Measurements from ENCODE around the gene GLUL.

DNA sequence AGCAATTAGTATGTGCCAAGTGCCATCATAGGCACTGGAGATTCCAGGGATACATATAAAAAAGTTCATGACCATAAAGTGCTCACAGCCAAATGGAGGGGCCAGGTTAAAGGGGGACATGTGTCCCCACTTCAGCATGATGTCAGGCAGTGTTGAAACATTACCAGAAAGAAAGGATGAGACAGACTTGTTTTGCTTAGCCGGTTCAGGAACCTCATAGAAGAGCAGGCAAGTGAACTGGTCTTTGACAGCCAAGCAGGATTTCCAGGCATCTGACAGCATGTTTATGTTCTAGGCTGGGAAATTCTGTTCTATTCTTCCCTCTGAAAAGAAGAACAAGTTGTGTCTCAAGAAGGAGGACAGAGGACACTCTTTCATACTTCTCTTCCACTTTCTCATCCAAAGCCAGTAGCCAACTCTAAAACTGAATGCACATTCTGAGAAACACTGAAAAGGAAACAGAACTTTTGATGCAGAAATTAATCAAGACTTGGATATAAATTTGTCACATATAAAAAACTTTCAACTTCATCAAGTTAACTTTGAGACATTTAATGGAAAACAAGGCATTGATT lies 39.7 kb downstream of the GLUL start:
- TF ChIP-seq, protein P1, sequence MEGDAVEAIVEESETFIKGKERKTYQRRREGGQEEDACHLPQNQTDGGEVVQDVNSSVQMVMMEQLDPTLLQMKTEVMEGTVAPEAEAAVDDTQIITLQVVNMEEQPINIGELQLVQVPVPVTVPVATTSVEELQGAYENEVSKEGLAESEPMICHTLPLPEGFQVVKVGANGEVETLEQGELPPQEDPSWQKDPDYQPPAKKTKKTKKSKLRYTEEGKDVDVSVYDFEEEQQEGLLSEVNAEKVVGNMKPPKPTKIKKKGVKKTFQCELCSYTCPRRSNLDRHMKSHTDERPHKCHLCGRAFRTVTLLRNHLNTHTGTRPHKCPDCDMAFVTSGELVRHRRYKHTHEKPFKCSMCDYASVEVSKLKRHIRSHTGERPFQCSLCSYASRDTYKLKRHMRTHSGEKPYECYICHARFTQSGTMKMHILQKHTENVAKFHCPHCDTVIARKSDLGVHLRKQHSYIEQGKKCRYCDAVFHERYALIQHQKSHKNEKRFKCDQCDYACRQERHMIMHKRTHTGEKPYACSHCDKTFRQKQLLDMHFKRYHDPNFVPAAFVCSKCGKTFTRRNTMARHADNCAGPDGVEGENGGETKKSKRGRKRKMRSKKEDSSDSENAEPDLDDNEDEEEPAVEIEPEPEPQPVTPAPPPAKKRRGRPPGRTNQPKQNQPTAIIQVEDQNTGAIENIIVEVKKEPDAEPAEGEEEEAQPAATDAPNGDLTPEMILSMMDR (IDR thresholded peaks at IDR 0.05): no peak
- no peak for TF ChIP-seq POLR2A (IDR thresholded peaks at IDR 0.05)
